ENCODE results near the gene MED7. TPM values are rescaled to one million over a fixed set of nuclear protein-coding genes. Genes with fewer than 3 reads are reported as not detected.

Gene MED7
- total RNA-seq, 4 donors from 2014 or later: 12.1 to 17.8 (median 12.9) TPM

DNA sequence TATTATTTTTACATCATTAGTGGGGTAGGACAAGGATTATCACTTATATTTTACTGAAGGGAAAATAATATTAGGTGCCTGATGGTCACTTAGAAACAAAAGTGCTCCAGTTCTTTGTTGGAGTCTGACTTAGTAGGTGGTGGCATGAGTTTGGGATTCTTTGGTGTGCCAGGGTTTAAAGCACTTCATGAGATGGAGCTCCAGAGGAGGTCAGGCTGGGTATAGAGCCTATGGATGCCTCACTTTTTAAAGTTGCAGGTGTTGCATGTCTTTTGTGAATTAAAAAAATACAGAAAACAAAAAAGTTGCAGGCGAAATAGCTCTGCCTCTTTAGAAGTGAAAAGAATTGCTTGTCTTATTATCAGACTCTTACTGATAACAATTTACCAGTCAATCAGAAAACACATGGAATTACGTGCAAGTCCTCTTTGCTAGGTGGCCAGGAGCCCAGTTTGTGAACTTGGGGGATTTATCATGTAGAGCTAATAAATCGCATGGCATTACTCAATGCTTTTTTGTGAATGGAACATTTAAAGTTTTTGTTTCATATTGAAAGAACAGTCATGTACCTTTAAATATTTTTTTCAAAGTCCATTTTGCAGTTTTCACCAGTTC lies 39.6 kb upstream of the MED7 start:
- TF ChIP-seq, protein P1, sequence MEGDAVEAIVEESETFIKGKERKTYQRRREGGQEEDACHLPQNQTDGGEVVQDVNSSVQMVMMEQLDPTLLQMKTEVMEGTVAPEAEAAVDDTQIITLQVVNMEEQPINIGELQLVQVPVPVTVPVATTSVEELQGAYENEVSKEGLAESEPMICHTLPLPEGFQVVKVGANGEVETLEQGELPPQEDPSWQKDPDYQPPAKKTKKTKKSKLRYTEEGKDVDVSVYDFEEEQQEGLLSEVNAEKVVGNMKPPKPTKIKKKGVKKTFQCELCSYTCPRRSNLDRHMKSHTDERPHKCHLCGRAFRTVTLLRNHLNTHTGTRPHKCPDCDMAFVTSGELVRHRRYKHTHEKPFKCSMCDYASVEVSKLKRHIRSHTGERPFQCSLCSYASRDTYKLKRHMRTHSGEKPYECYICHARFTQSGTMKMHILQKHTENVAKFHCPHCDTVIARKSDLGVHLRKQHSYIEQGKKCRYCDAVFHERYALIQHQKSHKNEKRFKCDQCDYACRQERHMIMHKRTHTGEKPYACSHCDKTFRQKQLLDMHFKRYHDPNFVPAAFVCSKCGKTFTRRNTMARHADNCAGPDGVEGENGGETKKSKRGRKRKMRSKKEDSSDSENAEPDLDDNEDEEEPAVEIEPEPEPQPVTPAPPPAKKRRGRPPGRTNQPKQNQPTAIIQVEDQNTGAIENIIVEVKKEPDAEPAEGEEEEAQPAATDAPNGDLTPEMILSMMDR (IDR thresholded peaks at IDR 0.05; ENCODE audit: low read depth): no peak

DNA sequence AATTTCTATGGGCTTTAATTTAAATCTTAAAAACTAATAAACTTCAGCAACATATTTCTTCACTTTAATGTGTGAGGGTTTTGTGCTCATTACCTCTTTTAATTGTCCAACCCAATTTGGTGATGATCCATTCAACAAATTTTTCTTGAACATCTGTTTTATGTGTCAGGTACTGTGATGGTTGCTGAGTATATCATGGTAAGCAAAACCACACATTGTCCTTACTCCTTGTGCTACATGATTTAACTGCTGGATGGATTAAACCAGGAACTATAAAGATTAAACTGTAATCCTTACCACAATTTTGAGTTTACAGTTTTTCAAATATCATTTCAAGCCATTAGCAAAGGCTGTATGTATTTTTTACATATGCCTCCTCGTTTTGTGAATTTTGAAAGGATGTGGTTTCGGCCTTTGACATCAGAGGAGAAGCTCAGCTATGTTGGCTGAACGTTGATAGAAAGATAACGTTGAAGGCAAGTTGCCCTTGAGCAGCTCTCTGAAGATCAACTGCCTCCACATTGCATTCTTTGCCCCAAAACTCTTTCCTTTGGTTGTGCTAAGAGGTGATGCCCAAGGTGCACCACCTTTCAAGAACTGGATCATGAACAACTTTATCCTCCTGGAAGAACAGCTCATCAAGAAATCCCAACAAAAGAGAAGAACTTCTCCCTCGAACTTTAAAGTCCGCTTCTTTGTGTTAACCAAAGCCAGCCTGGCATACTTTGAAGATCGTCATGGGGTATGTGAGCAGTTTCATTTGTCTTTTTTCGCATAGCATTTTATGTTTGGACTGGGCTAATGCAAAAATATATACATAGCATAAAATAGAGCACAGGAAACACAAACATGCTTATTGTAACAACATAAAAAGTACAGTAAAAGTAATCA lies 38.0 kb upstream of the MED7 start, which contains the start of gene ITK:
TSS of gene ITK (plus strand) at position 467 of the 891 bp plus-strand sequence. CDS start at position 605, 138 bp downstream.
- TF ChIP-seq, protein P1 (IDR thresholded peaks at IDR 0.05; ENCODE audit: low read depth): no peak

- TF ChIP-seq, protein P1 (IDR thresholded peaks at IDR 0.05; ENCODE audit: low read depth): no peak
Observed at GRCh38 chr5:157178966-157179365, 36.3 kb upstream of the MED7 start.

DNA sequence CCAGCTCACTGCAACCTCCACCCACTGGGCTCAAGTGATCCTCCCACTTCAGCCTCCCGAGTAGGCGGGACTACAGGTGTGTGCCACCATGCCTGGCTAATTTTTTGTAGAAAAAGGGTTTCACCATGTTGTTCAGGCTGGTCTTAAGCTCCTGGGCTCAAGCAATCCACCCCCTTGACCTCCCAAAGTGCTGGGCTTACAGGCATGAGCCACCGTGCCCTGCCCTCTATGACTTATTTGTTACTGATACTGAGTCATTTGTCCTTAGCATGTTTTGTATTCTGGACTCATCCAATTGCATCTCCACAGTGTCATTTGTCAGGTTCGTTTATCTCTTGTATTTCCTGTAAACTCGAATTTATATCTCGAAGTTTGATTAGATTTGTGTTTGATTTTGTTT lies 35.3 kb upstream of the MED7 start:
- TF ChIP-seq, protein P1 (IDR thresholded peaks at IDR 0.05; ENCODE audit: low read depth): no peak

DNA sequence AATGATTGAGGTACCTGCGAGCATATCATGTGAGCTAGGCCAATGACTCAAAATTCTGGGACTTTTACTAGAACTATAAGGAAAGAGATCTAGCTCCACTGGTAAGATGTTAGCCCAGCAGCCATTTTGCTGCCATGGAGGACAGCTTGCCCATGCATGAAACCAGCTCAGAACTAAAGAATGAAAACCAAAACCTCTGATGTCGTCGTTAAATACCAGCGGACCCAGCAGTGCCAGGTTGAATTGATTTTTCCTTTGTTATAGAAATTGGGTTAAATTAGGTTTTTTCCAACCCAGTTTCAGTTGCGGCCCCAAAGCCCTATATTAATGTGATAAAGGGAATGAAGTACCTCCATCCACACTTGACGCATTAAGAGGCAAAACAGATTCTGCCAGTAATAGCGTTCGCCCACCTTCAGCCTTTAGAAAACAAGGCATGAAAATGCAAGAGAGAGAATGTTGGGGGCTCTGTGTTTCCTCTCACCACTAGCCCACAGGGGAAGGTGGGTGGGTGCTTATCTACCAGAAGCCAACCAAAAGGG lies 32.5 kb upstream of the MED7 start:
- TF ChIP-seq, protein P1 (IDR thresholded peaks at IDR 0.05; ENCODE audit: low read depth): no peak

GRCh38 chr5:157172403-157172802 lies 29.7 kb upstream of the MED7 start:
- TF ChIP-seq, protein P1 (IDR thresholded peaks at IDR 0.05; ENCODE audit: low read depth): no peak

DNA sequence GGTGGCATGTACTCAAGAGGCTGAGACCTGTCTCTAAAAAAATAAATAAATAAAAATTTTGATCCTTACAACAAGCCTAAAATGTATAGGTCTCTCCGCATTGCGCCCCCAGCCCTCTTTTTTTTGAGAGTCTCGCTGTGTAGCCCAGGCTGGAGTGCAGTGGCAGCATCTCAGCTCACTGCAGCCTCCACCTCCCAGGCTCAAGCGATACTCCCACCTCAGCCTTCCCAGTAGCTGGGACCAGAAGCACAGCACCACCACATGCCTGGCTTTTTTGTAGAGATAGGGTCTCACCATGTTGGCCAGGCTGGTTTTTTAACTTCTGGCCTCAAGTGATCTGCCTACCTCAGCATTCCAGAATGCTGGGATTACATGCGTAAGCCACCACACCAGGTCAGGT lies 25.6 kb upstream of the MED7 start:
- TF ChIP-seq, protein P1 (IDR thresholded peaks at IDR 0.05; ENCODE audit: low read depth): no peak

Measured in subcutaneous adipose tissue (tissue), 4 donors.